GM12865 (cell line): ENCODE results near the gene RABGAP1.

Experiments
- DNase-seq: peaks from one replicate; pipeline ENCODE4 v3.0.0; 2010; ENCODE audit warnings: low read depth
- H3K4me3 ChIP-seq: 2 replicates; pipeline ENCODE4 v1.5.1; 2011; ENCODE audit warnings: mild to moderate bottlenecking, low read depth, low read length, control low read depth
- CTCF ChIP-seq: IDR thresholded peaks from 2 replicates; pipeline ENCODE4 v1.5.1; 2011; ENCODE audit warnings: low read length, control low read depth, low read depth, inconsistent platforms; ENCODE audit not compliant: insufficient read depth; ENCODE audit errors: missing control alignments

The RABGAP1 gene

GRCh38 chr9:123111427-123112014 lies 170.7 kb downstream of the RABGAP1 start:
- no peak overlapping the region for H3K4me3 ChIP-seq
- no peak for DNase-seq
- no peak for TF ChIP-seq CTCF

- no peak for TF ChIP-seq CTCF
- DNase-seq, result peak; percentile 34
- H3K4me3 ChIP-seq, result no peak overlapping the region
These were observed 171.5 kb downstream of the RABGAP1 start for GRCh38 chr9:123112015-123112975.

DNA sequence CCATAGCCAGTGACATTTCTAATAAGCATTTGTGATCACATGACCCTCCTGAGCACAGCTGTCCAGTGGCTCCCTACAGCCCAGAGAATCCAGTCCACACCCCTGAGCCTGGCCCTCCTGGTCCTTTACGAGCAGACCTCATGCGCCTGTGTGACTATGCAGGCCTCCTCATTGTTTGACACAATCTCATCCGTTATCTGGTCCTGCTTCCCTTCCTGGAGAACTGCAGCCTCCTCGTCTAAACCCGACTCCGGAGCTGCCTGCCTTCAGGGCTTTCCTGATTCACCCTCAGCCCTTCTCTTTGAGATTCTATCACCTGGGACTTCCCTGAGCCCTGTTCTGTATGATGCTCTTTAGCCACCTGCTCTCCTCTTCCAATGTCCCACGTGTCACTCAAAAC lies 172.4 kb downstream of the RABGAP1 start:
- no peak overlapping the region for H3K4me3 ChIP-seq
- no peak for DNase-seq
- TF ChIP-seq CTCF, result no peak

- no peak for DNase-seq
- no peak overlapping the region for H3K4me3 ChIP-seq
- TF ChIP-seq CTCF, result no peak
These were observed 174.5 kb downstream of the RABGAP1 start for GRCh38 chr9:123115146-123115913.

GRCh38 chr9:123116036-123116435 lies 175.2 kb downstream of the RABGAP1 start:
- DNase-seq, result no peak
- TF ChIP-seq CTCF, result no peak
- H3K4me3 ChIP-seq, result no peak overlapping the region

- no peak for TF ChIP-seq CTCF
- no peak overlapping the region for H3K4me3 ChIP-seq
- no peak for DNase-seq
These were observed 178.7 kb downstream of the RABGAP1 start for GRCh38 chr9:123119566-123119965.
